Muscle of leg (tissue), 11 donors: ENCODE results near the gene APELA. TPM values are rescaled to one million over a fixed set of nuclear protein-coding genes. Genes with fewer than 3 reads are reported as not detected.
"Not testable (repeated sequence)": the region's sequence is repeated elsewhere in the genome, so short reads cannot be mapped to it uniquely, and the experiment has no call there.

Source experiments
- DNase-seq: peaks from one replicate; pipeline ENCODE4 v3.0.0; 2013
- H3K27ac ChIP-seq: one replicate; pipeline ENCODE4 v1.5.1; 2013; ENCODE audit warnings: mild to moderate bottlenecking, low read length, control low read depth
- H3K27me3 ChIP-seq: one replicate; pipeline ENCODE4 v1.6.1; 2013; ENCODE audit warnings: low read length; ENCODE audit not compliant: control insufficient read depth, insufficient read depth
- H3K36me3 ChIP-seq: one replicate; pipeline ENCODE4 v1.6.1; 2013; ENCODE audit warnings: low read length; ENCODE audit not compliant: control insufficient read depth, insufficient read depth
- H3K4me1 ChIP-seq: one replicate; pipeline ENCODE4 v1.6.1; 2013; ENCODE audit warnings: low read length; ENCODE audit not compliant: control insufficient read depth, insufficient read depth
- H3K4me3 ChIP-seq: one replicate; pipeline ENCODE4 v1.5.1; 2013; ENCODE audit warnings: low read length, control low read depth
- H3K9me3 ChIP-seq: replicated peaks from 2 replicates; pipeline ENCODE4 v1.6.1; 2013; ENCODE audit warnings: low read depth, low read length; ENCODE audit not compliant: control insufficient read depth
- WGBS: methylation state at CpG from one replicate; pipeline ENCODE4 v1.1.5; 2013; ENCODE audit warnings: missing lambda C conversion rate; ENCODE audit not compliant: insufficient coverage; 5-methylcytosine and 5-hydroxymethylcytosine counted together
- polyA plus RNA-seq, 8 donors: library from polyadenylated mRNA; unstranded; fragments of 120-200 nt; gene quantifications; one replicate each; pipeline versions ENCODE4 v1.2.1 to v1.2.3, GENCODE V29; 2013; ENCODE audit warnings: inconsistent platforms in 1 of 8, low replicate concordance in 1 of 8; ENCODE audit not compliant: insufficient read length in 8 of 8, insufficient read depth in 1 of 8
- total RNA-seq: library from RNA; stranded (reverse); fragments of 120-200 nt; gene quantifications from one replicate; pipeline ENCODE4 v1.2.4, GENCODE V29; 2013

Gene APELA
- total and polyA plus RNA-seq, 9 donors, result 0.04 to 1.2 (median 0.42) TPM

DNA sequence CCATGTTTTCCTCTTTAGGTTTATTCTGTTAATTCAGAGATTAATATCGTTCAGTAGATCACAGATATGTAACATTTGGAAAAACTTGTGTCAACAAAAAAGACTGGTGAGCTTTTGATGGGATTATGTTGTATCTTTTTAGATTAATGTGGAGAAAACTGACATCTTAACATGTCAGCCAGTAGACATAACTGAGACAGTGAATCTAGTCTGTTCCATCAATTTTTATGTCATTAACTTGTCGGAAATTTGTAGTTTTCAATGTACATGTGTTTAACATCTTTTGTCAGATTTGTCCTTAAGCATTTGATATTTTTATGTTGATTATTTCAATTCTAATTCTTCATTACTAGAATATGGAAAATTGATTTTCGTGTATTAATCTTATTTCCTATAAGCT, 42.0 kb downstream of the APELA start:
- H3K4me3 ChIP-seq, result no peak overlapping the region
- no peaks in the 10 kb centered on the region for H3K4me1 ChIP-seq
- H3K27ac ChIP-seq, result no peak overlapping the region
- DNase-seq, result no peak
- H3K9me3 ChIP-seq, result no peaks in the 10 kb centered on the region
- WGBS, result no CpG with 5 or more reads among the region's 3 CpGs
- no peaks in the 10 kb centered on the region for H3K27me3 ChIP-seq
- H3K36me3 ChIP-seq, result no peaks in the 10 kb centered on the region

- no peaks in the 10 kb centered on the region for H3K4me1 ChIP-seq
- H3K4me3 ChIP-seq, result no peak overlapping the region
- no peak for DNase-seq
- no peaks in the 10 kb centered on the region for H3K36me3 ChIP-seq
- no peaks in the 10 kb centered on the region for H3K9me3 ChIP-seq
- H3K27ac ChIP-seq, result no peak overlapping the region
- no CpG with 5 or more reads among the region's 3 CpGs for whole genome bisulfite sequencing
- no peaks in the 10 kb centered on the region for H3K27me3 ChIP-seq
Measured at GRCh38 chr4:164924670-164925238, 47.8 kb downstream of the APELA start.

DNA sequence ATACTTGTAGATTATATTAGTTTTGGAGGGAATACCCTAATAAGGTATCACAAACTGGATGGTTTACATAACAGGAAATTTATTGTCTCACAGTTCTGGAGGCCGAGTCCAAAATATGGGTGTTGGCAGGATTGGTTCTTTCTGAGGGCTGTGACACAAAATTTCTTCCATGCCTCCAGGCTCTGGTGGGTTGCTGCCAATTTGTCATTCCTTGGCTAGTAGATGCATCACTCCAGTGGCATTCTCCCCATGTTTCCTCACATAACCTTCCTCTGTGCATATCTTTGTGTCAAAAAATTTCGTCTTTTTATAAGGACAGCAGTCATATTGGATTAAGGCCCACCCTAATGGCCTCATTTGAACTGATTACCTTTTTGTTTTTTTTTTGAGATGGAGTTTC, 49.3 kb downstream of the APELA start:
- H3K27me3 ChIP-seq, result no peaks in the 10 kb centered on the region
- no peaks in the 10 kb centered on the region for H3K36me3 ChIP-seq
- no peak overlapping the region for H3K4me3 ChIP-seq
- no peaks in the 10 kb centered on the region for H3K4me1 ChIP-seq
- no CpG with 5 or more reads among the region's 2 CpGs for WGBS
- H3K27ac ChIP-seq, result no peak overlapping the region
- no peaks in the 10 kb centered on the region for H3K9me3 ChIP-seq
- no peak for DNase-seq

GRCh38 chr4:164927101-164927500, 50.1 kb downstream of the APELA start:
- H3K9me3 ChIP-seq, H3K4me1 ChIP-seq, H3K27ac ChIP-seq, H3K4me3 ChIP-seq, H3K36me3 ChIP-seq, H3K27me3 ChIP-seq, DNase-seq: not testable (repeated sequence)
- no CpG with 5 or more reads among the region's 2 CpGs for WGBS

- WGBS, result 92% methylated on average over 5 of the region's 5 CpGs
- H3K4me1 ChIP-seq, result no peaks in the 10 kb centered on the region
- no peaks in the 10 kb centered on the region for H3K27me3 ChIP-seq
- H3K9me3 ChIP-seq, result no peaks in the 10 kb centered on the region
- H3K36me3 ChIP-seq, result no peaks in the 10 kb centered on the region
- H3K27ac ChIP-seq, result no peak overlapping the region
- DNase-seq, result no peak
- no peak overlapping the region for H3K4me3 ChIP-seq
Measured at GRCh38 chr4:164930647-164931046, 53.7 kb downstream of the APELA start.

DNA sequence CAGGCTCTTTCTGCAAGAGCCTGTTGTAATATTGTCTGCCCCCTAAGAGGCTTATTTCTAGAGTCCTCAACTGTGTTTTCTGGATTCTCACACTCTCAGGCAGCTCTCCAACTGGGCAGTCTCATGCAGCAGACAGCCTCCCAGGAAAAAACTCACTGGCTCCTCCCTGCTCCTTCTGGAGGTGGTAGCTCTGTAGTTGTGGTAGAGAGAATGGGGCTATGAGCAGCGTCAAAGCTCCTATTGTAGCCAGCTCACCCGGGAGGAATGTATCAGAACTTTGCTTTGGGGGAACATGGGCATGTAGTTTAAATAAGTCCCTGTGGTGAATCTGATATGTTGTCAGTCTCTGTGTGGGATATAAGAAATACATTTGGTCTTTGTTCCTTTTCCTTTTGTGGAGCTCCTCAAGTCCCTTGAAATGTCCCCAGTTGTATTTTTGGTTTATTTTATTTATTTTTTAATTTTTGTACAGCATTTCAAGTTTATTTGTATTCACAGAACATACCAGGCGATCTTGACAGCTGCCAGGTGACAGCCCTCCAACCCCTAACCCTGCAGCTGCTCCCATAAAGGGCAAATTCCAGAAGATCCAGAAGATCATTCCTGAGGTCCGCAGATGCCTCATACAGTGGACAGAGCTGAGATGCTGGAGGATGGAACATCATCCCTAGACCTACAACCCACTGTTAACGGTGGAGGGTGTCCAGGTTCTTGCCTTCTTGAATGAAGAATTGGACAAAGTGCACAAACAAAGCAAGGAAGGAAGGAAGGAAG, 54.8 kb downstream of the APELA start:
- no peak overlapping the region for H3K4me3 ChIP-seq
- H3K36me3 ChIP-seq, result no peaks in the 10 kb centered on the region
- no peak overlapping the region for H3K27ac ChIP-seq
- no peaks in the 10 kb centered on the region for H3K9me3 ChIP-seq
- 93% methylated on average over 2 of the region's 5 CpGs for WGBS
- no peaks in the 10 kb centered on the region for H3K4me1 ChIP-seq
- no peak for DNase-seq
- H3K27me3 ChIP-seq, result no peaks in the 10 kb centered on the region

DNA sequence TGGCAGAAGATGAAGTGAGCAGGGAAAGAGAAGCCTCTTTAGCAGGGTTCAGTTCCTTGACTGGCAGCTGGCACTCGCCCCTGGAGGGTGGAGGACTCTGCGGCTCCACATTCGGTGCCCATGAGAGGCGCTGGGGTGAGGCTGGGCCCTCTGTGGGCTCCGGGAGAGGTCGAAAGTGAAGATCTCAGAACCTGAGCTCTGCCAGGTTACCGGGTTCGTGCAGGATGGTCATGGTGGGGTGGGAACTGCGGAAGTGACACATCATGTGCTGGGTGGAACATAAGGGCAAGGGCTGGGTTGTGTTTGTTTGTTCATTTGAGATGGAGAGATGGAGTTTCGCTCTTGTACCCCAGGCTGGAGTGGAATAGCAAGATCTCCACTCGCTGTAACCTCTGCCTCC, 56.3 kb downstream of the APELA start:
- 92% methylated on average over 10 of the region's 11 CpGs for WGBS

GRCh38 chr4:164935363-164935762, 58.4 kb downstream of the APELA start:
- H3K27ac ChIP-seq, result no peak overlapping the region
- H3K4me3 ChIP-seq, result no peak overlapping the region
- H3K27me3 ChIP-seq, result no peaks in the 10 kb centered on the region
- H3K9me3 ChIP-seq, result no peaks in the 10 kb centered on the region
- WGBS, result no CpG with 5 or more reads among the region's 1 CpG
- no peaks in the 10 kb centered on the region for H3K36me3 ChIP-seq
- peaks cover 4% of the 10 kb centered on the region for H3K4me1 ChIP-seq
- DNase-seq, result no peak

More for the DNA sequence above, 56.3 kb downstream of the APELA start:
- no peak for DNase-seq
- Histone ChIP-seq H3K4me3 (no peak overlapping the region), H3K9me3 (no peaks in the 10 kb centered on the region), H3K27me3 (no peaks in the 10 kb centered on the region), H3K4me1 (peaks cover 4% of the 10 kb centered on the region), H3K36me3 (no peaks in the 10 kb centered on the region), H3K27ac (no peak overlapping the region)

- not testable (repeated sequence) for H3K4me1 ChIP-seq, H3K9me3 ChIP-seq, H3K27me3 ChIP-seq, H3K36me3 ChIP-seq, DNase-seq, H3K27ac ChIP-seq, H3K4me3 ChIP-seq
- WGBS, result 82% methylated on average over 1 of the region's 9 CpGs
Measured at GRCh38 chr4:164935865-164936606, 59.1 kb downstream of the APELA start.

DNA sequence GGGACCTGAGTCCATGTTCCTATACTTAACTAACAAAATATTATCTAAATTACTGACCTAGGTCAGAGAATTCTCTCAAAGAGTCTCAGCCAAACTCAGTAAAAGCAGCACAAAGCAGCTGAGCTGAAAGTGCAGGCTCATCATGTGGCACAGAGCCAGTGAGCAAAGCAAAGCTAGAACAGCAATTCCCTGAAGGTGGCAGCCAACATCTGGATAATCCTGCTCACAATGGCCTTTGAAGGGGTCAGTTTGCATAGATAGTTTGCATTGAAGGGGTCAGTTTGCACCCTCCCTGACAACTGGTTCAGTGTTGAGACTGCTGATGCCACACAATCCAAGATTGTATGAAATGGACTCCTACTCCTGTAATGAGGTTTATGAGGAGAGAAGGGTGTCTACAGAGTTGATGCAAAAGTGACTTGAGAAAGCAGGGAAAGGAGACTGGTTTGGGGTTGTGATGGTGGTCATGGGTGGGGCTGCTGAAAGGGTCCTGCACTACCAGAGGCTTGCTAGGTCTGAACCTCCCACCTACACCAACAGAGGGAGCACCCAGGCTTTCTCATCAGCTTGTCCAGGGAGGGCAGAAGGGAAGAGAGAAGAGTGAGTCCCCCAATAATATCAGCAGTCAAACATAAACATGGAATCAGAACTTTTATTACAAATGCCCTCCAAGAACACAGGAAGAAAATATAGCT, 60.7 kb downstream of the APELA start:
- Histone ChIP-seq H3K4me1 (peaks cover 4% of the 10 kb centered on the region), H3K36me3 (no peaks in the 10 kb centered on the region), H3K27me3 (no peaks in the 10 kb centered on the region), H3K9me3 (no peaks in the 10 kb centered on the region), H3K27ac (no peak overlapping the region), H3K4me3 (no peak overlapping the region)
- peak; percentile 95 for DNase-seq
